Measurements from ENCODE around the gene CLEC16A.

The CLEC16A gene

GRCh38 chr16:11183951-11184350 is 239.6 kb downstream of the CLEC16A start:
- DNase-seq = no peak

GRCh38 chr16:11187522-11188023 is 243.2 kb downstream of the CLEC16A start:
- DNase-seq = no peak

- no peak for DNase-seq
Observed at GRCh38 chr16:11188801-11189740, 244.7 kb downstream of the CLEC16A start.

GRCh38 chr16:11190588-11191560 is 246.5 kb downstream of the CLEC16A start:
- no peak for DNase-seq

GRCh38 chr16:11191665-11192064 is 247.3 kb downstream of the CLEC16A start:
- DNase-seq = no peak

GRCh38 chr16:11193494-11193893 is 249.1 kb downstream of the CLEC16A start:
- DNase-seq = no peak

GRCh38 chr16:11194913-11195312 is 250.5 kb downstream of the CLEC16A start:
- no peak for DNase-seq

- DNase-seq = no peak
Observed at GRCh38 chr16:11196286-11196828, 252.0 kb downstream of the CLEC16A start.

GRCh38 chr16:11198375-11198774 is 254.0 kb downstream of the CLEC16A start:
- DNase-seq = no peak

GRCh38 chr16:11198828-11199227 is 254.5 kb downstream of the CLEC16A start:
- DNase-seq = no peak

GRCh38 chr16:11200592-11200991 is 256.2 kb downstream of the CLEC16A start:
- DNase-seq = no peak

- DNase-seq = no peak
Observed at GRCh38 chr16:11201498-11202259, 257.3 kb downstream of the CLEC16A start.

- DNase-seq = no peak
Observed at GRCh38 chr16:11202260-11203091, 258.1 kb downstream of the CLEC16A start.

- DNase-seq = no peak
Observed at GRCh38 chr16:11203111-11203623, 258.8 kb downstream of the CLEC16A start.

GRCh38 chr16:11204513-11205047 is 260.2 kb downstream of the CLEC16A start:
- DNase-seq = no peak

GRCh38 chr16:11205065-11205699 is 260.8 kb downstream of the CLEC16A start:
- no peak for DNase-seq

- no peak for DNase-seq
Observed at GRCh38 chr16:11205754-11206581, 261.6 kb downstream of the CLEC16A start.

GRCh38 chr16:11207646-11208045 is 263.3 kb downstream of the CLEC16A start:
- no peak for DNase-seq

Measured in right hindlimb (tissue), 1 donor.